ENCODE measurements around the gene FMNL2.

Gene FMNL2

DNA sequence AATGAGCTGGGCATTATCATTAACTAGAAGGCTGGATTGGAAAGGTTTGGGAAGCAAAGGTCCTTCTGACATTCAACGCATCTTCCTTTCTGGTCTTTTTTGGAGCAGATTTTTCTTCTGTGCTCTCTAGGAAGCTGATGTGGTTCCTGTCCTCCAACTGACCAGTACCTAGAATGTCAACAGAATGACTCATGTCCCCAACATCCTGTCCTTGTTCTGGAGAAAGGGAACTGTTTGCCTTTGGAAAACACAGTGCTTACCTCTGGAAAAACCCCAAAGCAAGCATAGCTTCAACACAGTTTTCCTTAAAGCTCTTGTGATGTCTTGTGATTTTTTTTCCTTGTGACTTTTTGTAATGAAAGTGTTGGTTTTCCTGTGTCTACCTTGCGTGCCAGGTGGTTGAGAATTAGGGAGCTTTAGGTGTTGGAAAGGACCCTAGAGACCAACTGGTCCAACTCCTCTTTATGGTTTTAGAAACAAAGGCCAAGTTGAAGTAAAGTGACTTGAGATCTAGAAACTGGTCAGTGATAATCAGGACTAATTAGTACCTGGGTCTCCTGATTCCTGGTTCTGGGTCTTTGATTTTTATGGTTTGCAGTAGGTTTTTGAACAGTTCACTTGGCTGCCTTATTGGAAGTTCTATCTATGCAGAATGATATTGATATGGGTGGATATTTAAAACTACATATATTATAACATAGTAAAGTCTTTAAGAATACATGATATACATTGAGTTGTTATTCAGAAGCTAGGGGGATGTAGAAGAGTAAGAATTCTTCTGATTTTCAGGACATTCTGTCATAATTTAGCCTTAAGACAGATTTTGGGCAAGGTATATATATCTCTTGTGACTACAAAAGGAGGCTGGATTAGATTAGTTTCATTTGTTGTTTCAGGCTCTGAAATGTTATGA is 70.5 kb downstream of the FMNL2 start:
- no peak for DNase-seq

DNA sequence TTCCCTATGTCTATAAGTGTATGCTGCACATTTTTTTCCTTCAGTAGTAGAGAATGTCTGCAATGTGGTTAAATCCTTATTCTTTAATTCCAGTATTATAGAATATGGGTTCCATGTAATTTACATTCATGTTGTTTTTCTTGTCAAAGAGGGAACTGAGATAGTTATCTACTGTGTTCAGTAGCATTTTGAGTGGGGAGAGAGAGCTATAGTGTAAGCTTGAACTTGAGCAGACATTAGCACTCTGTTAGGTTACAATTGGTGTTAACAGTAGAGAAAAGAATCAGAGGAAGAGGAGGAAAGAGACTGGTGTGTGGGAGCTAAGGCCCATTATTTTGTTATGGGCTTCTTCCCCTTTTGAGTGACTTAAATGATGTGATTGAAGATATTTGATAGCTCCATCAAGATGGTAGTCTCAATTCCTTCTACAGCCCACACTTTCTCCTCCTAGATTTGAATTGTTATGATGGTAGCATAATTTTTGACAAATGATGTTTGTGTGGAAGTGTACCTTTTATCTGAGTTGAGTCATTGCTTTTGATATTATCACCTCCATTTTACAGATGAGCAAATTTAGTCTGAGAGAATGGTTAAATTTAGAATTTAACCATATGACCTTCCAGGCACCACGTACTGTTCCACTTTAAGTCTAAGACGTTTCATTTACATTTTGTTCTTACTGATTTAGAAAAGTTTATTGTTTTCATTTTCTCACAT is 71.3 kb downstream of the FMNL2 start:
- no peak for DNase-seq

DNA sequence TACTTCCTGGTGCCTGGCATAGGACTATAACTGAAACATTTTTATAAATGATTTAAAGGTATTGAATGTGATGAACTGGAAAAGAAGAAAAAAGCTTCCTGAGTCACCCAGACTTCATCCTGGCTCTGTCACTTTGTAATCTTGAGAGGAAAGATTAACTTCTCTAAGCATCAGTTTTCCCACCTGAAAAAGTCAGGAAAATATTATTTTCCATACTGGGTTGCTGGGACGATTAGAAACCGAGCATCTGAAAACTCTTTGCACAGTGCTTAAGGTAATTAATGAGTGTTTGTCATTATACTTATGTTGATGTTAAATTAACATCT is 71.8 kb downstream of the FMNL2 start:
- DNase-seq = no peak

DNA sequence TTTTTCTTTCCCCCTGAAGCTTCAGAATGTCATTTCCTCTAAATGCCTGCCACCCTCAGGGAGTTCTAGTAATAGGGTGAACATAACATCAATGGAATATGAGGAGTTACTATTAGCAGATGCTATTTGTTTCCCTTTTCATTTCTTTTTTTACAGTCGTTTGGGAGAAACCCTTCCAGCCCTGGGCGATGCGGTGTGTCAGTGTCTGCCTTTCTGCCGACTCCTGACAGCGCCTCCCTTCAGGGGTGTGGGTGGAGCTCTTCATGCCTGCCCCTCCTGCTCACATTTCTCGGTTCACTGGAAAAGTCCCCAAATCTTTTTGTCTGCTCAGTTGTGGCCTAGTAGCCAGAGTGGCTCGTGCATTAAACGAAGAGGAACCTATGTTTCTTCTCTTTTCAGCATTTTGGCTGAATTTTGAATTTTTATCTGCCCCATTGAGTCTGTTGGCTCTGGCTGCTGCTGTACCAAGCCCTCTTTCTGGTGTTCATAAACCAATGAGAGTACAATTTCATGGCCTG is 72.3 kb downstream of the FMNL2 start:
- no peak for DNase-seq

DNA sequence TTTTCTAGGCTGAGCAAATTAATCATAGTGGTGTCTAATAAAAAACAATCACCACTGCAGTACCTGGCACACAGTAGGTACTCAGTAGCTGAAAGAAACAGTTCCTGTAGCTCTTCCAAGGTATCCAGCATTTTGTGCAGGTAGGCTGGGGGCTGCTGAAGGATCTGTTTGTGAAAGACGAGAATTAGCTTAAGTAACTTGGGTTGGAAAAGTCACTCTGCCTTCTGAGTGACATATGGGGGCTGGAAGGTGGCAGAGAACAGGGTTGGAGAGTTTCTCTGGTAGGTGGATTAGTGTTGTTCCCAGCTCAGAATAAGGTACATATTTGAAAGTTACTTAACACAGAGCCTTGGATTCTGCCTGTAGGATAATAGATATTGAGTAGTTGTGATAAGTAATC is 72.8 kb downstream of the FMNL2 start:
- no peak for DNase-seq

DNA sequence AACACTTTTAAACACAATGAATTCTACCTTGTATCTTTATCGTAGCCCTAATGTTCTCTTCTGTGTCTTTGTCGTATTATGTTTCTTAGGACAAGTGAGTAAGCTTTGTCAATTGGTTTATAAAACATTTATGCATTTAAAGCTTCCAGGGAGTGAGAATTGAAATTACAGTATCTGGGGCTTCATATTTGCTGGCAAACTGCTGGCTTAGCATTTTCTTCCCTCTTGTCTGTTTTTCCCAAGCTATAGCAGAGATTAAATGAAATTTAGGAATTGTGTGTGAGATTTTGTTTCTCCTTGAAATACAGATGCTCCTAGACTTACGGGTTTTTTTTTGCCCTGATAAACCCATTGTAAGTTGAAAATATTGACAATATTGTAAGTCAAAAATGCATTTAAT is 73.3 kb downstream of the FMNL2 start:
- DNase-seq = no peak

DNA sequence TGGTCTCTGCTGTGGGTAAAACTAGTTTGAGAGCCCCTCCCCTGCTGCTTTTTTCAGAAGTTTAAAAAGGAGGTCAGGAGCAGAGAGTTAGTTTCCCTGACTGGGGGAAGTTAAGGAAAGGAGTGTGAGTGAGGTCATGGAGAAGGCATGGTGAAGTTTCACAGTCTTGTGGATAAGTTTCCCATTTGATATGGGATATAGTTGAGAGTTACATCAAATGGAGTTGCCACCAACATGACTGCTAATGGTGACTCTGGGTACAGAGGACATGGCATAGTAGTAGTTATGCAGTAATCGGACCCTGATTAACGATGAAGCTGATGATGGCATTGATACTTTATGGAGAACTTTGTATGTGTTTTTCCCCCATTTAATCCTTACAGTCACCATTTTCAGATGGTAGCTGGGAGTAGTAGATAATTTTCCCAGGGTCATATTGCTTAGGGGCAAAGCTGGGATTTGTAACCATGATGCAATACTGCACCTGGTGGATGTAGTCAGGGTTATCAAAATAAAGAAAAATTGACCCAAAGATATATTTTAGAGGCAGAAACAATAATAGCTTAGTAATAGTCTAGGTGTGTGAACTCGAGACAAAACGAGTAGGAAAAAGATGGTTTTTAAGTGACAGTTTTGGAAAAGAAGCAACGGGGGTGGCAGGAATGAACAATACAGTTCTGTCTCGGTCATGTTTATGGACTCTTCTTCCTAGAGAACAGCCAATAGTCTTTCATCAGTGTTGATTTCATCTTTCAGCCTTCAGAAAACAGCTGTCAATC is 74.6 kb downstream of the FMNL2 start:
- DNase-seq = no peak

DNA sequence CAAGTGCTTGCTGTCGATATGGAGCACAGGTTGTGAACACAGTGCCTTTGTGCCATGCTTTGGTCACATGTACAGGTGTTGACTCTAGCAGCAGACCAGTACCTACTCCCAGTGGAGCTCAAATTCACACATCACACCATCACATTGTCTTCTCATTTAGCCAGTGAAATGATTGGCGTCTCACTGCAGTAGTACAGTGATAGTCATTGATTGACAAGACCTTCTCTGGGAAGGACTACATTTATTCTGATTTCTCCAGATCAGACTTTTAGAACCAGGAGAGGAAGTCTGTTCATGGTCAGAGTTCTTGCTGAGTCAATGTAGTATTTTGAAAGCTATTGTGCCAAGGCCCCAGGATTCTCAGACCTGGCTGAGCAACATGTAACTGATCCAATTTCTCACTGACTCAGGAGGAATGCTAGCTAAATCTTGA is 75.2 kb downstream of the FMNL2 start:
- DNase-seq = no peak

DNA sequence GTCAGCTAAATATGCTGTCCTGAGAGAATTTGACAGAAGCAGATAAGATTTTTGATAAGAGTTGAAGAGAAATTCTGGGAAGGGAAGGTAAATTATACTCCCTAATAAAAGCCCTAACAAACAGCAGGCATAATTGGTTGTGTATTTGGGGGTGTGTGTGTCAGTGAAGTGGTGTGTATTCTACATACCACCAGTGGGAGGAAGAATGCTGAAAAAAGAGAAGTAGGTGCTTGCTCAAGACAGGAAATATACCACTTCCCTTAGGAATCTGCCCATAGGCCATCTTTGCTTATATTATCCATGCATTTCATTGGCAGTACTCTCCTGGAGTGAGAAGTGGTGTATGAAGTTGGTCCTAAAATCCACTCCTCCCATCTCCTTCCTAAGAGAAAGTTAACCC is 76.2 kb downstream of the FMNL2 start:
- DNase-seq = no peak

DNA sequence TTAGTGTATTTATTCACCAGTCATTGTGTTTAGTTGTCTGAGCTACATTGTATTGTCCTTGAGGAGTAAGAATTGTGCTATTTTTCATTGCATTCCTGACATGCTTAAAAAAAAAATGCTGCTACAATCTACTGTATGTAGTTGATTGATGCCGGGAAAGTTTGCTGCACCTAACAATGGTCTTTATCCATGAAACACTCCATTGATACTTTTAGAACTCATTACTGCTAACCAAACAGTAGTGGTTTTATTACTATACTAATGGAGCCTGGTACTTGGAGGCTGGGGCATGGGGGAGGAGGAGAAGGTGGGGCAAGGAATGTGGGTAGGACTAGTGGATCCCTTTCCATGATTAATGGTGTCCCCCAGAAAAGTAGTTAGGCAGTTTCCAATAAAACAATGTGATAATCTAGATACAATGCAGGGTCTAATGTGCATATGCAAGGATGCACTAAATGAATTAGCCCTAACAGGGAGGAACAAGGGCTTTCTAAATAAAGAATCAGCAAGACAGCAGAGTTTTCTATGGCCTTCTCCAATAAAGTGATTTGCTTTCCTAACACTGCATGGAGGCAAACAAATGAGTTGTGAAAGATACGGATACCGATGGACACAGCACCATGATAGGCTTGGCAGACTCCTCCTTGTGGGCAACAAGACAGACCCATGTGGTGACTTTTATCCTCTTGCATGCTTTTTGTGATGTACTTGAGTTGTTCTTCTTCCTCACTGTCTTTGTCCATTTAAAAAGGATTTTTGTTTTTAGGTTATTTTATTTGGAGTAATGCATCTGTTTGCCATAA is 78.5 kb downstream of the FMNL2 start:
- DNase-seq = no peak

DNA sequence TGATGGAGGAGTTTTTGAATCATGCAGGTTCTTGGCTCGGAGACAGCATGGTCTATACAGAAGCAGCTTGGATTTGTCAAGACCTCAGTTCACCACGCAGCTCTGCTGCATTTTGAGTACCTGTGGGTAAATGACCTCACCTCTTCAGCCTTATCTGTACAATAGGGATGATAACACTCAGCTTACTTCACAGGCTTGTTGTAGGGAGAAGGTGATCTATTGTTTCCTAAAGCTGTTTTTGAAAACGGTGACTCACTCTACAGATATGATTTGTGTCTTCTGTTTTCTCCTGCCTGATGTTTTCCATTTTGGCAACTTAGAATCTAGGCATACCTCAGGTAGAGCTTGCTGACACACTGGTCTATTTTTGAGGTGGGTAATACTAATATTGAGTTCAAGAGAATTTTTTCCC is 80.3 kb downstream of the FMNL2 start:
- DNase-seq = no peak

DNA sequence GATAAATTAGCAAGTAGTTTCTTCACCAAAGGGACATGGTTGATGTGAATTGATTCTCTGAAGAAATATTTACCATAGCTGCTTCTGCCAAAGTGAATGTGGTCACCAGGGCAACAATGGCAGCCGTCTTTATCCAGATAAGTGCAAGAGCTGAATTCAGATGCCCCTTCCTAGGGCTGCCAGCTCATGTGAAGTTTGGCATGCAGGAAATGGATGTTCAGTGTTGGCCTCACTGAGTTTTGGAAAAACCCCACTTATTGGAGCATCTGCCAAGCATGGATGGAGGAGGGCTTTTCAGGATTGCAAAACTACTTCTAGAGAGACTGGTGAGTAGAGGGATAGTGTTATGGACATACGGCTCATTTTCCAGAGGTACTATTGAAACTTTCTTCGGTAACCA is 80.8 kb downstream of the FMNL2 start:
- DNase-seq = no peak

DNA sequence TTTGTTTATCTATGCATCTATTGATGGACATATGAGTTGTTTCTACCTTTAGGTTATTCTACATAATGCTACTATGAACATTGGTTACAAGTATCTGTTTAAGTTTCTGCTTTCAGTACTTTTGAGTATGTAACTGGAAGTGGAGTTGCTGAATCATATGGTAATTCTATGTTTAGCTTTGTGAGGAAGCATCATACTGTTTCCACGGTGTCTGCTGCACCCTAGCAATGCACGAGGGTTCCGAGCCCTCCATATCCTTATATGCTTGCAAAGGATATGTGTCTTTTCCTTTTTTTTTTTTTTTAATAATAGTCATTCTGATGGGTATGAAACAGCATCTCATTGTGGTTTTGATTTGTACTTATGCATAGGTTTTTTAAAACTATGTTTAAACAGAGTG is 83.7 kb downstream of the FMNL2 start:
- DNase-seq = no peak

DNA sequence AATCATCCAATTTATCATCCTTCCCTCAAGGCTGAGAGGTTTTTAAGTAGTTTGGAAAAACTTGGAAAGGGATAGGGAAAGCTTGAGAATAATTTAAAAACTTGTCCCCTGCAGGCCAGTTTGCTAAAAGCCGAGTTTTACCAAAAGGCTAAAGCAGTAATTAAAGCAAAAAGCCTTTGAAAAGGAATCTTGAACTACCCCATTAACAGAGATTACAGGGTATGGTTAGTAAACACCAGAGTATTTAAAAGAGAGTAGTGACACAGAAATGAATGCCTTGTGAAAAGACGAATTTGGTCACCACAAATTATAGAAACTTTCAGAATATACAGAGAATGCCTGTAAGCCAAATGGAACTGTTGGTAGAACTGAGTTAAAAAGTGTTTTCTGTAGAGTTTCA is 85.0 kb downstream of the FMNL2 start:
- DNase-seq = no peak

DNA sequence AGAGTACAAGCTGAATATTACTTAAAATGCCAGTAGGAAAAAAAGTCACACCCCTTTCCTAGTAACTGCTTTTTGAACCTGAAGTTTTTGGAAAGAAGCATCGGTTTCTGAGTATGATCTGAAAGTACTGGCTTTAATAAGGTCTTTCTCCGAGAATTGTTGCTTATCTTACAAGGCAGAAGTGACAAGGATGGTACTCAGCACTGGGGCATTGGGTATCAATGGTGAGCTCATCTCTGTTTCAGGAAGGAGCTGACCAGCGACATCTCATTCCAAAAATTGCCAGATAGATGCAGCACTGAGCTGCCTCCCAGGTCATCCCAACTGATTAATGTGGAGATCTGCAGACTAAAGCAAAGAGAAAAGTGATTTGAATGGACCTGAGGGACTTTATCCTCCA is 85.4 kb downstream of the FMNL2 start:
- DNase-seq = no peak

DNA sequence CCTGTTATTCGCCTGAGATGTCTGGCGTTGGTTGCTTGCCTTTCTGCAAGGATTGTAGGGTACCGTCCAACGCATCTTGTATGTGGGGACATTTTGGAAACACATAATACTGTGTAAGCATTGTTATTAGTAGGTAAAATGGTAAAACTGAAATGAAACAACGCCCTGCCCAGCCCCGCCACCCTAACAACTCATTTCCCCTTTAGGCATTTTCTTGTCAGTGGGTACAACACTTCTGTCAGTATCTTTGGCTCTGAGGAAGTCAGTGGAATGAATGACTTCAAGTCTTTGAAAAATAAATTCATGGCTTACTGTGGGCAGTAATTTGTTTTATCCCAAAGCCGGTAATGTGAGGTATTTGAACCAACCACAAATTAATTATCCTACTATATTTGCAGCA is 86.0 kb downstream of the FMNL2 start:
- DNase-seq = no peak

DNA sequence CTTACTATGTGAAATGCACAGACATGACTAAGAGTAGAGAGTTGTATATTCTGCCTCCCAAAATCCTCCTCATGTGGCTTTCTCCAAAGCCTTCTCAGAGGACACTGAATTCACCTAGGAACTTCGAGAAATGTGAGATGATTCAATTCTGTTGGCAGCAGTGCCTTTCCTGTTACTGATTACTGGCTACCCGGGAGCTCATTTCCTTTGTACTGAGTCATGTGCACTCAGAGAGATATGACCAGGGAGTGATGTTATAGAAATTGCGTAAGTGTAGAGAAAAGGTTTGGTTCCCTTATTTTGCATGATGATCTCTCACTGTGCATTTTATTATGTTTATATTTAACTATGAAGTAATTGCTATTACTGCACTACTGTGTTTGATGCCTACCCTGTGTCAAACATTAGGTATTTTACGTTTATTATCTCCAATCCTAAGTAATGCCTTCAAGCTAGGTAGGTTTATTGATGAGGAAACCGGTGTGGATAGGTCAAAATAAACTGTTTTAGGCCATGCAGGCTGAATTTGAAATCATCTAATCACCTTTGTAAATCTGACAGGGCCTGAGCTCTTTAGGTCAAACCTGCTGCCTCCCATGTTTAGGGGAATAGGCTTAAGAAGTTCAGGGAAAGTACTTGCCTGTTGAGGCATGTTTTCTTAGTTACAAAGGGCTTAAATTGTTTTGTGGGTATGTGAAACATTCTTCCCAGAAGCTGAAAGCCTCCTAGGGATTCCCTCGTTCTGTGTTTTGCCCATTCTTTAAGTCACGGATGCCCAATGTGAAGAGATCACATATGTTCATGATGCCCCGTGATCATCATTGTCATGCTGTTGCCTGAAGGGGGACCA is 86.8 kb downstream of the FMNL2 start:
- DNase-seq = no peak

DNA sequence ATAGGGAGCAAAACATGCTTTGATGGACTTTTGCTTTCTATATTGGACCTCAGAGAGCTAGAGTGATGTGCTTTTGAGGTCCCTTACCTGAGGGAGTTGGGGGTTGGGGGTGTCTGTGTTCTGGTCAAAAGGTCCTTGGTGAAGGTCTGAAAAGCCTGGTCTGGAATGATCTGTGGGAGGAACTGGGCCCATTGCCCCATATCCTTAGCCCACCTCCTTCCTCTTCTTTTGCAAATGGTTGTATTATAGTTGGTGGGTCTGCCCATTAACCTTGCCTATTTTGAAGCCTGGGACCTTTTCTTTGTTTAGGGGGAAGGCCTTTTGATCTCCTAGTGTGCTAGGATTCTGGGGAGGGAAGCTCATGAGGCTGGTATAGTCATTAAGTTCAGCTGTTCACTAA is 88.7 kb downstream of the FMNL2 start:
- no peak for DNase-seq

DNA sequence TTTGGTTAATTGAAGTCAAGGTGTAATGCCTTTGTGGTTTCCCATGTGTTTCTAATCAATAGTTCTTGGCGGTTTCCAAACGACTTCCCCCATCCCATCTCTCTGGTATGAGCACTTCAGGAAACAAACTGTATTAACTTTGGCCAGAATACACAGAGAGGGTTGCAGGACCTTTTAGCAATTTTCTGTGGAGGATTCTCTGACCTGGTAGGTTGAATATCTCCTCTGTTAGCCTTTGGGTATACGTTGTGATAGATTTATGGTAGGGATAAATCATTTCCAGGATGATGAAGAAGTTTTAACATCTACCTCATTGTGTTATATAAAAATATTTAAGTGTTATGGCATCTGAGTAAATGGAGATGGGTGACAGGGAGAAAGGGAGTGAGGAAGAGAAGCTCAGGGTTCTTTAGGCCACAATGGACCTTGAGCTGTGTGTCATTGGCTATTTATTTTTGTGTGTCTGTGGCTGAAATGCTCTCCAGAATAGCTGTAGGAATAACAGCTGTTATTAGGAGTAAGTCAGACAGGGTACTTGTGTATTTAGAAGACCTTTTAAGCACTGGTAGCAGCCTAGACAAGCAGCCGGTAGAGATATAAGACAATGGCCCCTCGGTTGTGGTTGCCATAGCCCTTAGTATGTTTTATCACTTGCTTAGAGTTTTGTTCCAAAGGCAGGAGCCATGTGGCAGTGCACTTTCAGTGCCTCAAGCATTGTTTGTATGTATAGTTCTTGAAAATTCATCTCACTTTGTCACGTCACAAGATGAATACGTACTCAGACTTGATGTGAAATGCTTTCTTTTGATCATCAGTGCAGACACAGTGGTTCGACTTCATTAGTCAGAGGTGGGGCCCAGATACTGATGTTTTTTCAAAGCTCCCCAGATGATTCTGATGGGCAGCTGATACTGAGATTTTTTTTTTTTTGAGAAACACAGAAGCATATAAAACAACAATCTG is 91.1 kb downstream of the FMNL2 start:
- no peak for DNase-seq

DNA sequence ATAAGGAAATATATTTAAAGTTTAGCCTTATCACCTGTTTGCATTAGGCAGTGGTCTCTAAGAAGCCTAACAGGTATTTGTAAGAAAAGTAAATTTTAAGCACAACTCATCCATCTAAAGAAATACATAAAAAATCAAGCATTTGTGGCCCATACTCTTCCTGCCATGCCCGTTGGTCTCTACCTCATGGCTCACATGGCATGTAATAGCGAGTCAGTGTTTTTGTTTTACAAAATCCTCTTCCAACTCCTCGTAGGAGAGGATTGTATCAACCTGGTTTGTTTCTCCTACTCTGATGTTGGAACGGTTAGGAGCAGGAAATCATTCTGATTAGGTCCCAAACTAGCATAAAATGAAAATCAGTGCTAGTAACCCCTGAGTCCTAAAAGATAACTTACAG is 91.8 kb downstream of the FMNL2 start:
- no peak for DNase-seq

All from effector CD4-positive, alpha-beta T cell (primary cell).